Fibroblast of villous mesenchyme (primary cell): Measurements from ENCODE around the gene ADD1. TPM values are rescaled to one million over a fixed set of nuclear protein-coding genes. Genes with fewer than 3 reads are reported as not detected.

Experiments
- DNase-seq: peaks from one replicate; pipeline ENCODE4 v3.0.0-alpha.2; 2010; ENCODE audit warnings: low read depth
- H3K4me3 ChIP-seq: 2 replicates; pipeline ENCODE4 v1.5.1; 2011; ENCODE audit warnings: low read depth, mild to moderate bottlenecking, low read length
- CTCF ChIP-seq: IDR thresholded peaks from 2 replicates; pipeline ENCODE4 v1.5.1; 2012; ENCODE audit warnings: low read depth, mild to moderate bottlenecking, low read length; ENCODE audit not compliant: insufficient read depth
- total RNA-seq: library from RNA; depleted of rRNA; stranded (reverse); fragments of >200 nt; gene quantifications from 2 replicates; pipeline ENCODE4 v1.2.3, GENCODE V29; 2012

ADD1 gene
- total RNA-seq, 1 donor, result 212 TPM

- H3K4me3 ChIP-seq, result peak overlapping the region; percentile 57
- no peak for TF ChIP-seq CTCF
- DNase-seq, result no peak
Observed at GRCh38 chr4:2868877-2869487, 25.3 kb downstream of the ADD1 start.

GRCh38 chr4:2869659-2870058 is 26.0 kb downstream of the ADD1 start:
- no peak for TF ChIP-seq CTCF
- H3K4me3 ChIP-seq, result peak overlapping the region; percentile 57
- no peak for DNase-seq

- no peak overlapping the region for H3K4me3 ChIP-seq
- no peak for DNase-seq
- no peak for TF ChIP-seq CTCF
Observed at GRCh38 chr4:2870082-2870481, 26.4 kb downstream of the ADD1 start.

GRCh38 chr4:2871466-2871865 is 27.8 kb downstream of the ADD1 start:
- no peak for DNase-seq
- no peak for TF ChIP-seq CTCF
- H3K4me3 ChIP-seq, result no peak overlapping the region

- DNase-seq, result no peak
- no peak overlapping the region for H3K4me3 ChIP-seq
- TF ChIP-seq CTCF, result no peak
Observed at GRCh38 chr4:2871911-2872310, 28.3 kb downstream of the ADD1 start.

- DNase-seq, result no peak
- TF ChIP-seq CTCF, result no peak
- no peak overlapping the region for H3K4me3 ChIP-seq
Observed at GRCh38 chr4:2873329-2873728, 29.7 kb downstream of the ADD1 start.

- no peak for TF ChIP-seq CTCF
- no peak overlapping the region for H3K4me3 ChIP-seq
- DNase-seq, result no peak
Observed at GRCh38 chr4:2874861-2875260, 31.2 kb downstream of the ADD1 start.
